Ramos (cell line): Measurements from ENCODE around the gene R3HDM1.
"Not testable (repeated sequence)": the region's sequence is repeated elsewhere in the genome, so short reads cannot be mapped to it uniquely, and the experiment has no call there.

Experiments used
- in situ Hi-C: fragments of 300-500 bp; cut with MboI; formaldehyde crosslinking; loops from one replicate; pipeline ENCODE4 v1.14.3; 2022; ENCODE audit warnings: low sequenced_read_pairs; ENCODE audit not compliant: unreplicated experiment

Gene R3HDM1

DNA sequence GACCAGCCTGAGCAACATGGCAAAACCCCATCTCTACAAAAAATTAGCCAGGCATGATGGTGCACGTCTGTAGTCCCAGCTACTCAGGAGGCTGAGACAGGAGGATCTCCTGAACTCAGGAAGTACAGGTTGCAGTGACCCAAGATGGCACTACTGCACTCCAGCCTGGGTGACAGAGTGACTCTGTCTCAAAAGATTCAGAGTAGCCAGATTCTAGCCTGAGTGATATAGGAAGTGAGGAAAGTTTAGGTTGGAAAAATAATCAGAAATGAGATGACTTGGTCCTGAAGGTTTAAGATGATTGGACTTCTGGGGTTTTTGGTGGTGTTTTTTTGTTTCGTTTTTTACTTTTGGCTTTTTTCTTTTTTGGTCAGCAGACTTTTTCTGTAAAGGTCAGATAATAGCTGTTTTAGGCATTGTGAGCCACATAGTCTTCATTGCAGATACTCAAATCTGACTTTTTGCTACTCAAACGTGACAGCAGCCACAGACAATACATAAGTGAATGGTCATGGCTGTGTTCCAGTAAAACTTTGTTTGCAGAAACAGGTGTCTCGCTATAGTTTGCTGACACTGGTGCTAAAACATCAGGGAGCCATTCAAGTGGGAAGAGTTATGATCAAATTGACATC lies 106.3 kb downstream of the R3HDM1 start:
- in situ Hi-C loops = no loop called here

DNA sequence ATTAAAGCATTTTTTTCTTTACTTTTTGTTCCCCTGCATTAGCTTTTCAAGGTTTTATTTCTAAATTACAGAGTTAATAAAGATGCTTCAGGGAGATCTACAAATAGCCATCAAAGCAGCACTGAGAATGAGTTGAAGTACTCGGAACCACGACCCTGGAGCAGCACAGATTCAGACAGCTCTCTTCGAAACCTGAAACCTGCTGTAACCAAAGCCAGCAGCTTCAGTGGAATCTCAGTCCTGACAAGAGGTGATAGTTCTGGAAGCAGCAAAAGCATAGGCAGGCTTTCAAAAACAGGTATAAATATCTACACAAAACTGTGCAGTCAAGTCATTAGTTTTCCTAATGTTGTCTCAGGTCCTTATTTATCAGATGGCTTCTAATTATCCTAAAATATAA lies 107.5 kb downstream of the R3HDM1 start:
- in situ Hi-C loops = no loop called here

DNA sequence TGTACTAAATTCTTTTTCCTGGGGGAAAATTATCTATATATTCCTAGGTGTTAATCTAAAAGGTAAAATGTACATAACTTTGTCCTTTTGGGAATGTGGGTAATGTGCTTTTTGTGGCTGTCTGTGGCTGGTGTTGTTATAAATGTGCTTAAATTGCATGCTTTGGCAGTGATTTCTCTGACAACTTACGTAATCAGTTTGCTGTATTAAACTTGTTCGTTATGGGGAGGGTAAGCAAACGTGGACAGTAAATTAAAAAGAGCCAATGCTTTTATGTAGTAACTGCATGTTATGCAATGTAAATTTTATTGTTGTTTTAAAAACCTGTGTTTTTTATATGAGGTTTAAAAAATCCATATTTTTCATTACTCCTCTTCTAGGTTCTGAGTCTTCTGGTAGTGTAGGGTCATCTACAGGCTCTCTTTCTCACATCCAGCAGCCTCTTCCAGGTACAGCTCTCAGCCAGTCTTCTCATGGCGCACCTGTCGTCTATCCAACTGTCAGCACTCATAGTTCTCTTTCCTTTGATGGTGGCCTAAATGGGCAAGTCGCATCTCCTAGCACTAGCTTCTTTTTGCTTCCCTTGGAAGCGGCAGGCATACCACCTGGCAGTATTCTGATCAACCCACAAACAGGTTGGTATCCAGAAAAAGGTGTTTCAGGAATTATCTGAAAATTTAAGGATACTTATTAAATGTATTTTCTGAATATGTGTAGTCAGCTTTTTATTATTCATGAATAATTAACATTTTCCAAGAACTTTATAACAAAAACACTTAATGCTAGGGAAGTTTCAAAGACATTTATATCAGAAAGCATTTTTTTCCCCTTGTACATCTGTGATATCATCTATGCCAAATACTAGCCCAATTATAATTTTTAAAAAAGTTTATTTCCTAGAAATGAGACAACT lies 110.1 kb downstream of the R3HDM1 start:
- in situ Hi-C loops = no loop called here

DNA sequence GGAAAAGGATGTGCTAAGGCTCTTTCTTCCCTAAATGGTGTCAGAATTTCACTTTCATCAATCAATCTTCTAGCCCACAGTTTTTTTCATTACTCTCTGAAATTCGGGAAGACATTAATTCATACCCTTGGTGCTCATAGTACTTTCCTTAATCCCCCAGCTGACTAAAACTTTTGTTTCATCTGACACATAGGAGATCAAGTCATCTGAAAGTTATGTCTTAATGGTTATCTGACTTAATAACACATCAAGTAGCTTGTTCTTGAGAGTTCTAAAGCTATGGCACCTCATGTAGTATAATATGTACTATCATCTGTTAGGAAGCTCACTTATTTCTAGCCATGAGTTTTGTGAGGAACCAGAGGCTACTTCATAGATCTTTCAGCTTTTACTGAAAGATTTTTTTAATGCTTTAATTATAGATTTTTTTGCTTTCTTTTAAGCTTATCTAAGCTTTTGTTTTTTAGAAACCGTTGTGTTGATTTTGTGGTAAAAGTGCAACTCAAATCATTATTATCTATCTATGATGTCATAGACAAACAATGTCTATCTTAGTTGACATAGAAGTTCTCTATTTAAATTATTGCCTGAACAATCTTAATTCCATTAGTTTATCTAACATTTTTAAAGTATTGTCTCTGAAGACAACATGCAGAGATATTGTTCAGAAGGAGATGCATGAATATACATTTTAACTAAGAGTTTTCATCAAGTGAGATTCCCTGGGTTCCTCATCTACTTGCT lies 116.7 kb downstream of the R3HDM1 start:
- in situ Hi-C loops = no loop called here

DNA sequence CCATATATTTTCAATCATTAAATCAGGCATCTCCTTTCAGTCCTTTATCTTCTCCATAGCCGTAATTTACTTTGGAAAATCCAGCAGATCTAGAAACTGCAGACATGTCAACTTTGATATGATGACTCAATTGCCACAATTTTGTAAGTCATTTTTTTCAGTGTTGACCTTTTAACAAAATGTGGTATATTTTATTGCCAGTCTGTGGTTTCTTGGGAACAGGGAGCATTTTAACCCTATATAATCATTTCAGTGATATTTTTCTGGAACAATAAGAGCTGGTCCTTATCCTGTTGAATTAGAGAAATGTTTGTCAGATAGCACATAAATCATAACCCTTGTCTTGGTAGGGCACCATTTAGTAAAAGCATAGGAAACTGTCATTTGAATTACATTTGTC lies 119.4 kb downstream of the R3HDM1 start:
- in situ Hi-C loops = no loop called here

DNA sequence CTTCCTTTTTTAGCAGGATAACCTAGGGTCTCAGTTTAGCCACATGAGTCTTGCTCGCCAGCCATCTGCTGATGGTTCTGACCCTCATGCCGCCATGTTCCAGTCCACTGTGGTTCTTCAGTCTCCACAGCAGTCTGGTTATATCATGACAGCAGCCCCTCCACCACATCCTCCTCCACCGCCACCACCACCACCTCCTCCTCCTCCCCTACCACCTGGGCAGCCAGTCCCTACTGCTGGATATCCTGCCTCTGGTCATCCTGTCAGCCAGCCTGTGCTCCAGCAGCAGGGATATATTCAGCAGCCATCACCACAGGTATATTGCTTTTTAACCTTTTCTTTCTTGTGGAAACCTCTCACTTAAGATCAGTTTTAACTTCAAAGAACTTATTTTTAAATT lies 120.4 kb downstream of the R3HDM1 start:
- in situ Hi-C loops = no loop called here

DNA sequence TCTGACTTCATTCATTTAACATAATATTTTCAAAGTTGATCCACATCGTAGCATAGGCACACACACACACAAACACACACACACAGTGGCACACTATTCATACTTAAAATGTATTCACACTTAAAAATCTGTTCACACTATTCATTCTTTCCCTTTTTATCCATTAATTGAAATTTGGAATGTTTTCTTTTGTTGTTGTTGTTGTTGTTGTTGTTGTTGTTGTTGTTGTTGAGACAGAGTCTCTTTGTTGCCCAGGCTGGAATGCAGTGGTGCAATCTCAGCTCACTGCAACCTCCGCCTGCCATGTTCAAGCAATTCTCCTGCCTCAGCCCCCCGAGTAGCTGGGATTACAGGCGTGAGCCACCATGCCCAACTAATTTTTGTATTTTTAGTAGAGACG lies 123.0 kb downstream of the R3HDM1 start:
- in situ Hi-C loops = not testable (repeated sequence)

DNA sequence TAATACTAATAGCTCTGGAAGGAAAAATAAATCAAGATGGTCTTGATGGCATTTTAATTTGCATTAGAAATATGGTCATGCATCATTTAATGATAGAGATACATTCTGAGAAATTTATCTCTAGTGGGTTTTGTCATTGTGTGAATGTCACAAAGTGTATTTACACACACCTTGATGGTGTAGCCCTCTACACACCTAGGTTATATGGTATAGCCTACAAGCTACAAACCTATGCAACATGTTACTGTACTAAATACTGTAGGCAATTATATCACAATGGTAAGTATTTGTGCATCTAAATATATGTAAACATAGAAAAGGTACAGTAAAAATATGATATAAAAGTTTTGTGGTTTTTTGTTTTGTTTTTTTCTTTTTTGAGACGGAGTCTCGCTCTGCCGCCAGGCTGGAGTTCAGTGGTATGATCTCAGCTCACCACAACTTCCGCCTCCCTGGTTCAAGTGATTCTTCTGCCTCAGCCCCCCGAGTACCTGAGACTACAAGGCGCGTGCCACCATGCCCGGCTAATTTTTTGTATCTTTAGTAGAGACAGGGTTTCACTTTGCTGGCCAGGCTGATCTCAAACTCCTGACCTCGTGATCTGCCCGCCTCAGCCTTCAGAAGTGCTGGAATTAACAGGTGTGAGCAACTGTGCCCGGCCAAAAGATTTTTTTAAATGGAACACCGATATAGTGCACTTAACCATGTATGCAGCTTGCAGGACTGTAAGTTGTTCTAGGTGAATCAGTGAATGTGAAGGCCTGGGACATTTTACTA lies 126.7 kb downstream of the R3HDM1 start:
- in situ Hi-C loops = no loop called here

DNA sequence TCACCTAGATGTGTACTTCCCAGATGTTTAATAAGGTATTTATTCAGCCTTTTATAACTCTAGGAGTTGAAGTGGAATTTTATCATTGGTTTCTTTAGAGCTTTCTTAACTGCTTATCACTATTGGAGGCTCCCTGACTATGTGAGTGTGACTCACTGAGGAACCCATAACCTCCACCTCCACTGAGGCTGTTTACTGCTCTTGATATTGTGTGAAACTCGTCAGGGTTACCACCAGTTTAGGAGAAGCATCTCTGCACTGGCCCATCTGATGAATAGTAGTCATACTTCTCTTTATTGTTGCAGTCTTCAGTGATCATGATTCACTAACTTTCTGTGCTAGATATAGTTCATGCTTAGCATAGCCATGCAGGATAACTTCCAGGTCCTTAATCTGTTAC lies 130.8 kb downstream of the R3HDM1 start:
- in situ Hi-C loops = no loop called here

DNA sequence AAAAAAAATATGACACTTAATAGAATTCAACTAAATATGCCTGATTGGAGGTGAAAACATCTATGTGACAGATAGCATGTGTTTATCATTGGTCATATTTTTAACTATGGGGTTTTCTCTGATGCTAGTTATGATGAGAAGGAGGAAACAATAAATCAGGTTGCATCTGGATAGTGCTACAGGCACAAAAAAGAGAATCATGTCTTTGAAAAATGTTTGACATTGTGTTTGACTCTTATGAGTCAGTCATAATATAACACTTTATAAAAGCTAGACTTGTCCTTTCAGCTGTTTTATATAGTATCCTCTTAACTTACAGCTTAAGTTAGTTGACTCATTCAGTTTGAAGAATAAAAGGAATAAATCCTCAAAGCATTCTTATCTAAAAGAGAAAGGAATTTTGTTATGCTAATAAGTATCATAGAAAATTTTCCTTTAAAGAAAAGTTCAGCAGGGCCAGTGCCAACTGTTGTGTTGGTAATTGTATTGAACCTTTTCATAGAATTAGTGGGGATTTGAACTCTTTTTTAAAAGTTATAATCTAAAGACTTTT lies 131.9 kb downstream of the R3HDM1 start:
- in situ Hi-C loops = no loop called here

DNA sequence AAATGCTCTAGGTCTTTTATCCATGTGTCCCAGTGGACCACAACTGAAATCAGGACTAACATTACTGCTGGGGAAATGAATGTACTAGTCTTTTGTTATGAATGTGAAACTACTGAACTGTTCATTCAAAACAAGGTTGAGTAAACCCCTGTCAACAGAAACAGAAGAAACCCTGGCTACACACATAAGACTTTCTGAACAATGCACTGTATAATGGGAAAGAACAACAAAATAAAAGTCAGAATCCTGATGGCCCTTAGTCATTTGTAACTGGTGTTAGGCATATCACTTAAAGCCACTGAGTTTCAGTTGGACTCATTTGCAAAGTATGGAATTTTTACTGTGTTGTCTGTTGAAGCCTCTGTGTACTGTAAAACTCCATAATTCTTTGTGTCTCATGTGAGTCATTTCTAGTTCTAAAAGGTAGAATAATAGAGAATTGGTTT lies 133.4 kb downstream of the R3HDM1 start:
- in situ Hi-C loops = no loop called here

DNA sequence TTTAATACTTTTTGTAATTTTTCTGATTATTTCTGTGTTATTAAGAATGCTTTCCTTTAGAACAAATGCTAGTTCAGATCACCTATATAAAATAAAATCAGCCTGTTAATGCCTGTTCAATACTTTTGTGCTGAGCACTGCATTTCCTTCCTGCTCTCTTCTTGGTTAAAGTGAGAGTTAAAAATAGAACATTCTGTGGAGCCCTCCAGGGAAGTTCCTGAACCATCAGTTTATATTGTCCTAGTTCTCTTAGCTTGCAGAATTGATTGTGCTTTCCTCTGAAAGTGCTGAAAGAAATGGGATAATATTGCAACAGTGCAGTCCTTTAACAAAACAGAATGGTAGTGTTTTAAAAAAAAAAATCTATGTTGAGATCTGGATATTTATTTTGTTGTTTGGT lies 135.8 kb downstream of the R3HDM1 start:
- in situ Hi-C loops = no loop called here

DNA sequence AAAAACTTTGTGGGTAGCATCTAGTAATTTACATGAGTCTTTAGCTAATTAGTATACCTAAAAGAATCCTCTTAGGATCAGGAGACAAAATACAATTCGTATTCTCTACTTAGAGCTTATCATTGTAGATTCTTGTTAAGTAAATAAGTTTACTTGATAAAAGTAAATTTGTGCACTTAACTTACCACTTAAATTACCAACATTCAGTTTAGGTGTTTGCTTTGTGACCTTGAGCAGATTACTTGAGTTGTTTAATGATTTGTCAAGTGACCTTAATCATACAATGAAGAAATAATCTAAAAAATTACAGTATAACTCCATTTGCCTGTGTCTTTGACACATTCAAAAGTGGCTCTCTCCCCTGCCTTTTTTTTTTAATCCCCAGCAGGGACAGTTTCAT lies 143.2 kb downstream of the R3HDM1 start:
- in situ Hi-C loops = no loop called here

DNA sequence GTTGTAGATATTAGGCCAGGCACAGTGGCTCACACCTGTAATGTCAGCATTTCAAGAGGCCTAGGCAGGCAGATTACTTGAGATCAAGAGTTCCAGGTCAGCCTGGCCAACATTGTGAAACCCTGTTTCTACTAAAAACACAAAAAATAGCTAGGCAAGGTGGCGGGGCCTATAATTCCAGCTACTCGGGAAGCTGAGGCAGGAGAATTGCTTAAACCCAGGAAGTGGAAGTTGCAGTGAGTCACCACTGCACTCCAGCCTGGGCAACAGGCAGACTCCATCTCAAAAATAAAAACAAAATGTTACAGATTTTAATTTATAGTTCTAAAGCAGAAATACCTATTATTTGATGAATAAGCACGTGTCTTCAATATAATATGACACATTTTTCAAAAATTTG lies 144.7 kb downstream of the R3HDM1 start:
- in situ Hi-C loops = no loop called here

DNA sequence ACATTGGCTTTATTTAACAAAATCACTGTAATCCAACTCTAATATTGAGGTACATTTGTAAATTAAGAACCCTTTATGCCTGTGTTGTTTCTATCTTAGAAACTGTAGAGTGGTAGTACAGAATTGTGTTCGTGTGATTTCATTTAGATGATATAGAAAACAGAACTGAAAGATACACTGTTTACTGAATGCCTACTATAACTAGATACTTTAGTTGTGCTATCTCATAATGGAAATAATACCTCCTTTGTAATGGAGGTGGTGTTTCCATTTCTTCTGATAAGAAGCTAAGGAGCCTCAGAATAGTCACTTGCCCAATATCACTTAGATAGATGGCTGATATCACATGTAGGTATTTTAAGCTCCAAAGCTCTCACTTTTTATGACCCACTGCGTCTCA lies 147.8 kb downstream of the R3HDM1 start:
- in situ Hi-C loops = no loop called here

DNA sequence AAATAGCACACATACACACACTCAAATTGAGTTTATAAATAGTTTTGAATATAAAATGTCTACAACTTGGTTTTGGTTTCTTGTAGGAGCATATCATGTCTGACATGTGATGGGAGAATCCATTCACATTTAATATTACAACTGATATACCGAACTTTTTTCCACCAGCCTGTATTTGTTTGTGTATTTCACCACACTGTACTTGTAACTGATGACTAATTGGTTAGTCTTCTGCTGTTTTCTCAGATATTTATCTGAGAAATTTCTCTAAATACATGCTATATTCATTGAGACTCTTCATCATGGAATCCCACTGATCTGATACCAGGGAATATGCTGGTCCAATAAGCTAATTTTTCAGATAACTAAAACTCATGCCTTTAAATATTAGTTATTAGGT lies 154.1 kb downstream of the R3HDM1 start:
- in situ Hi-C loops = no loop called here

DNA sequence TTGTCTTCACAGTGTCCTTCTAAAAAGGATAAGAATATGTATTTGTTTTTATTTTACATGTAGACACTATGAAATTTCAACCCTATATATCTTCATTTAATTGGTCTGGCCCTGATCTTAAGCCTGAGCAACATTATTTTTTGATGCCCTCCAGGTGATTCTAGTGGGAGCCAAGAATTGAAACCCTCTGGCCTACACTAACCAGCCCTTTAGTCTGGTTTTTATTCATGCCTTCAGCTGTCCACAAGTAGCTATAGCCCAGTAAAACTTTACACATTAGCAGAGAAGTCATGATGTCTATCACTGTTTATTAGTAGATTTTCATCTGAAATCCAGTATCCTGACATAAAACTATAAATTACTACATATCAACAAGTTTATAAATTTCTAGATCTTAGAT lies 157.7 kb downstream of the R3HDM1 start:
- in situ Hi-C loops = no loop called here

DNA sequence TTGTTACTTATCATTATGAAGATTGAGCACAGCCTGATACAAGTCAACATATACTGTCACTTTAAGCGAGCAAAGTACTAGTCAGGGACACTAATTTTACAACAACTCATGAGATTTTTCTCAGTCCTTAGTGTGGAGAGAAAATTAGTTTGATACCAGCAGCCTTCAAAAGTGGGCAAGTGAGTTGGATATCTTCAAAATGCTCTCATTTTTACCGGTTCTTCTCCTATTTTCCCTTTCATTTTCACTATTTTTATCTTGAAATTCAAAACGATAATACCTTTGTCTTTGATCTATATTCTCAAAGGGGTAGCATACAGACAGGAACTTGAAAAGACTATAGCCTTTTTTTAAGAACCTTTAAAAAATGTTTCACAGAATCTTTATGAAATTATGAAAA lies 158.4 kb downstream of the R3HDM1 start:
- in situ Hi-C loops = no loop called here

DNA sequence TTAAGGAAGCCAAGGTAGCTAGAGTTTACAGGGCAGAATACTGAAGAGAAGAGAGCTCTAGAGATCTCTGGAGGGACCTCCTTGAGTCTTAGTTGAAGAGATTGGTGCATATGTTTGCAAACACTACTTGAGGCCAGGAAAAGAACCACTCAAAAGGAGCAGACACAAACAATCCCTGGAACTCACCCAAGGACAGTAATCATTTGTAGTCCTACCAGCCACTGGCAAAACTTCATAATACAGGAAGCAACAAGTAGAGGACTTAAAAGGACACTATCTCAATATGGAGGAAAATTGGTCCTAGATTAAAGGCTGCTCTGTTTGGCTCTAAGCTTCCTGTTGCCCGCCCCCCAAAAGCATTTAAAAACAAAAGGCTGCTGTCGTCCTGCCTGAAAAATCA lies 163.4 kb downstream of the R3HDM1 start:
- in situ Hi-C loops = no loop called here

DNA sequence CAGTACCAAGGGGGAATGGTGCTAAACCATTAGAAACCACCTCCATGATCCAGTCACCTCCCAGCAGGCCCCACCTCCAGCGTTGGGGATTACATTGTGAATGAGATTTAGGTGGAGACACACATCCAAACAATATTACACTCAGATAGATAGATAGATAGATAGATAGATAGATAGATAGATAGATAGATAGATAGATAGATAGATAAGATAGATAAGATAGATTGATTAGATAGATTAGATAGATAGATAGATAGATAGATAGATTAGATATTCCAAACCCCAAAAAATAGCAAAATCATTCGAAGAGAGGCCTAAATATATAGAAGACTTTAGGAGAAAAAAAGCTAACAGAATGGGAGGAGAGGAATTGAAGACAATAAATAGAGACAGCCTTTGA lies 167.6 kb downstream of the R3HDM1 start:
- in situ Hi-C loops = no loop called here
